ENCODE data around the gene NEURL1. TPM values are rescaled to one million over a fixed set of nuclear protein-coding genes. Genes with fewer than 3 reads are reported as not detected.

NEURL1 gene
- polyA plus RNA-seq, 1 experiment, result 0.58 TPM

GRCh38 chr10:103447187-103447586 lies 46.3 kb upstream of the NEURL1 start:
- TF ChIP-seq CTCF (IDR thresholded peaks at IDR 0.05; ENCODE audit: insufficient read depth, low read depth, low read length), result no peak
- ChIA-PET CTCF (interaction anchor here (0.7 kb wide), 1 partner anchor 33 kb away, joined by 3 read pairs; no protein-coding TSS in a partner anchor), POLR2A (no interaction called here)
- Histone ChIP-seq H3K27me3 (ENCODE audit: control insufficient read depth, insufficient read depth, low read length) (no peaks in the 10 kb centered on the region), H3K4me3 (ENCODE audit: low read depth, low read length) (no peak overlapping the region), H3K36me3 (ENCODE audit: control insufficient read depth, insufficient read depth, low read length) (peaks cover 52% of the 10 kb centered on the region)
- DNase-seq (ENCODE audit: low read depth), result no peak

- Histone ChIP-seq H3K36me3 (ENCODE audit: control insufficient read depth, insufficient read depth, low read length) (peaks cover 41% of the 10 kb centered on the region), H3K27me3 (ENCODE audit: control insufficient read depth, insufficient read depth, low read length) (no peaks in the 10 kb centered on the region), H3K4me3 (ENCODE audit: low read depth, low read length) (no peak overlapping the region)
- no peak for TF ChIP-seq CTCF (IDR thresholded peaks at IDR 0.05; ENCODE audit: insufficient read depth, low read depth, low read length)
- ChIA-PET CTCF (interaction anchor here (1.1 kb wide), 1 partner anchor 32 kb away, joined by 3 read pairs; no protein-coding TSS in a partner anchor), POLR2A (interaction anchor here (0.7 kb wide), 1 partner anchor 101 kb away, joined by 9 read pairs; no protein-coding TSS in a partner anchor)
- DNase-seq (ENCODE audit: low read depth), result no peak
Observed at GRCh38 chr10:103448746-103449145, 44.8 kb upstream of the NEURL1 start.

GRCh38 chr10:103449208-103450144 lies 44.0 kb upstream of the NEURL1 start:
- no peaks in the 10 kb centered on the region for H3K27me3 ChIP-seq (ENCODE audit: control insufficient read depth, insufficient read depth, low read length)
- no peak for DNase-seq (ENCODE audit: low read depth)
- peaks cover 34% of the 10 kb centered on the region for H3K36me3 ChIP-seq (ENCODE audit: control insufficient read depth, insufficient read depth, low read length)
- POLR2A ChIA-PET, result no interaction called here
- CTCF ChIA-PET, result interaction anchor here (1.1 to 4.1 kb wide), 2 partner anchors 32 to 35 kb away, joined by 3 to 32 read pairs; no protein-coding TSS in a partner anchor
- TF ChIP-seq CTCF (IDR thresholded peaks at IDR 0.05; ENCODE audit: insufficient read depth, low read depth, low read length), result no peak
- no peak overlapping the region for H3K4me3 ChIP-seq (ENCODE audit: low read depth, low read length)

GRCh38 chr10:103450201-103450695 lies 43.3 kb upstream of the NEURL1 start:
- no peak for DNase-seq (ENCODE audit: low read depth)
- H3K27me3 ChIP-seq (ENCODE audit: control insufficient read depth, insufficient read depth, low read length), result no peaks in the 10 kb centered on the region
- ChIA-PET CTCF (interaction anchor here (4.1 kb wide), 1 partner anchor 34 kb away, joined by 32 read pairs; no protein-coding TSS in a partner anchor), POLR2A (no interaction called here)
- peaks cover 29% of the 10 kb centered on the region for H3K36me3 ChIP-seq (ENCODE audit: control insufficient read depth, insufficient read depth, low read length)
- H3K4me3 ChIP-seq (ENCODE audit: low read depth, low read length), result peak overlapping the region; percentile 71
- no peak for TF ChIP-seq CTCF (IDR thresholded peaks at IDR 0.05; ENCODE audit: insufficient read depth, low read depth, low read length)
